GM12801 (cell line): Measurements from ENCODE around the gene TNFAIP2.

Experiments
- TF ChIP-seq, protein P1 (sequence below): IDR thresholded peaks from one replicate; pipeline ENCODE4 v1.5.1; 2011; ENCODE audit warnings: control low read depth; ENCODE audit not compliant: insufficient read length; ENCODE audit errors: extremely low read depth

TNFAIP2 gene

DNA sequence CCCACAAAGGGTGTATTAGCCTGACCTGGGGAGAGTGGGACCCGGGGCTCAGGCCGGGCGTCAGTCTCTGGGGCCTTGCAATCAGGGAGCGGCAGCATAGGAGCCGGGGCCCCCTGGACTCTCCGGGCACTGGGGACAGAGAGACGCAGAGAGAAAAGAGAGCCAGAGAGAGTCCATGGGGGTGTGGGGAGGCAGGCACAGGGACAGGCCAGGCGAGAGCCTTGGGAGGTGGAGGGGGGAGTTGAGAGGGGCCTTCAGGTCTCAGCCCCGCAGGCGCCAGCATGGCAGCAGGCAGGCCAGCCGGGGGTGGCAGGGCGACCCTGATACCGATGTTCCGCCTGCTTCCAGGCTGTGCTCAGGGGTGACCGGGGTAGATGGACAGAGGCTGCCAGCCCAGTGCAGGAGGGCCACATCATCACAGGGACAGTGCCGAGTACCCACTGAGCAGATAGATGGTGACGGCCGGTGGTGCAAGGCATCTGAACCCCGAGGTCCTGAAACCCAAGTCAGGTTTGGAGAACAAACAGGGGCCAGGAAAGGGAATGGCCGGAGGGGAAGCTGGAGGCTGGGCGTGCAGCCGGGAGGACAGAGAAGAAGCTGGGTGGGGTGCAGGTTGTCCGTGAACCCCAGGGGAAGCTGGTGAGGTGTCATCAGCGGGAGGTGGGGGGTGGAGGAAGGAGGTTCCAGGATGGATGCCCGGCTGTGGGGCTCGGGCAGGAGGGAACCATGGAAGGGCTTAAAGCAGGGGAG, 25.8 kb upstream of the TNFAIP2 start:
- TF ChIP-seq, protein P1, sequence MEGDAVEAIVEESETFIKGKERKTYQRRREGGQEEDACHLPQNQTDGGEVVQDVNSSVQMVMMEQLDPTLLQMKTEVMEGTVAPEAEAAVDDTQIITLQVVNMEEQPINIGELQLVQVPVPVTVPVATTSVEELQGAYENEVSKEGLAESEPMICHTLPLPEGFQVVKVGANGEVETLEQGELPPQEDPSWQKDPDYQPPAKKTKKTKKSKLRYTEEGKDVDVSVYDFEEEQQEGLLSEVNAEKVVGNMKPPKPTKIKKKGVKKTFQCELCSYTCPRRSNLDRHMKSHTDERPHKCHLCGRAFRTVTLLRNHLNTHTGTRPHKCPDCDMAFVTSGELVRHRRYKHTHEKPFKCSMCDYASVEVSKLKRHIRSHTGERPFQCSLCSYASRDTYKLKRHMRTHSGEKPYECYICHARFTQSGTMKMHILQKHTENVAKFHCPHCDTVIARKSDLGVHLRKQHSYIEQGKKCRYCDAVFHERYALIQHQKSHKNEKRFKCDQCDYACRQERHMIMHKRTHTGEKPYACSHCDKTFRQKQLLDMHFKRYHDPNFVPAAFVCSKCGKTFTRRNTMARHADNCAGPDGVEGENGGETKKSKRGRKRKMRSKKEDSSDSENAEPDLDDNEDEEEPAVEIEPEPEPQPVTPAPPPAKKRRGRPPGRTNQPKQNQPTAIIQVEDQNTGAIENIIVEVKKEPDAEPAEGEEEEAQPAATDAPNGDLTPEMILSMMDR: no peak

DNA sequence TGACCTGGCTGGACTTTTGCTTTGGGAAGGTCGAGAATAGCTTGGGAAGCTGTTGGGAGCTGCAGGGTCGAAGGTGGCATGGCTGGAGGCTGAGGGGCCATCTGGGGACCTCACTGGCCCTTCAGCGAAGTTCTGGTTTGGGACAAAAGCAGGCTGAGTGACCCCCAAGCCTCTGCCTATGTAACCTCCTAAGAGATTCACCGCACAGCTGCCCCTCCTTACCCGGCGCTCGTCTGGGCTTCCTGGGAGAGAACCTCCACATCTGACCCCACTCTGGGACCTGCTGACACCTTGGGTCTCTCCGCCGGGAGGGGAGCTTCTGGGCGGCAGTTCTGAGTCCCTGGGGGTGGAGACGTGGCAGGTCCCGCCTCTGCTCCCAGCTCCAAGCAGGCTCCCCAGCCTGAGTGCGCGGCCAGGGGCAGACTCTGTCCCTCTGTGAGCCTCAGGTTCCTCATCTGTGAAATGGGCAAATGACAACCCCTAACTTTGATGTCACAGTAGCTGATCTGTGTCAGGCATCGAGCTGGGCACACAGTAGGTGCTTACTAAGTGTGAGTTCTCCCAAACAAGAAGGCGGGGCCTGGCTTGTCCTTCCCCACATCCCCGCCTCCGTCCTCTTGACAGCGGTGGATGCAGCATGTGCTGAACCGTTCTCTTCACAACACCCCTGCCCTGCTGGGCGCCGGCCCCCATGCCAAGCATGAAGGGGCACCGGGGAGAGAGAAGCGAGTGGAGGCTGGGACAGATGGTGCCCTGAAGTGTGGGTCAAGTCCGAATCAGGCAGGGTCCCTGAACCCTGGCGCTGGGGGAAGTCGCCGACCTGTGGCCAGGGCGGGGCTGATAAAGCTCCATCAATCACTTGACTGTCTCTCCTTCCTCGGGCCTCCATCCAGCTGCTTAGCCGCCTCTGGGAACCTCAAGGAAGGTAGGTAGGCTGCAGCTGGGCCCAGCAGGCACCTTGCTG, 25.0 kb upstream of the TNFAIP2 start:
- TF ChIP-seq, protein P1: no peak

DNA sequence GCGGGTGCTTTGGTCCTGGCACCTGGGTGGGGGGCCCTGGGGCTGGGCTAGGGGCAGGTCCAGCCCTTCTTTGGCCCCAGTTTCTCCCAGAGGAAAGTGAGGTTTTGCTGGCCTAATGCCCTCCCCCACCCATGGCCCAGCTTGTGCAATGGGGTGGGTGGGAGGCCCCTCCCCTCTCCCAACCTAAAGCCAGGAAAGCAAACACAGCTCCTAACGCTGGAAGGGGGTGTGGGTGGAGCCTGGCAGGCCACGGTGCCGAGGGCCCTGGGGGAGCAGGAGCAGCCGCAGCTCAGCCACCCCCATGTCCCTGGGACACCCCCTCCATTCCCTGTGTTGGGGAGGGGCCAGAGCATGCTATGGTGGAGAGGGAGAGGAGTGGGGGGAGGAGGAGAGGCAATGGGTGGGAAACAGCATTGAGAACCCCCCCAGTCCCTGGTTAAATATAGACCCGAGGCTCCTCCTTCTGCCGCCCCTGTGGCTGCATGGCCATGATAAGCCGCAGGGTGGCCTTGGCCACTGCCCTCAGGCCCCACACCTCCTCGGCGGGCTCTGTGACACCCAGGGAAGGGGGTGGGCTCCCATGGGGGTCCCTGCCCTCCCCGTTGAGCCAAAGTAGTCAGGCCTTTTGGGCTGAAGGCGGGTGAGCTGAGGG, 24.1 kb upstream of the TNFAIP2 start:
- TF ChIP-seq, protein P1: no peak

DNA sequence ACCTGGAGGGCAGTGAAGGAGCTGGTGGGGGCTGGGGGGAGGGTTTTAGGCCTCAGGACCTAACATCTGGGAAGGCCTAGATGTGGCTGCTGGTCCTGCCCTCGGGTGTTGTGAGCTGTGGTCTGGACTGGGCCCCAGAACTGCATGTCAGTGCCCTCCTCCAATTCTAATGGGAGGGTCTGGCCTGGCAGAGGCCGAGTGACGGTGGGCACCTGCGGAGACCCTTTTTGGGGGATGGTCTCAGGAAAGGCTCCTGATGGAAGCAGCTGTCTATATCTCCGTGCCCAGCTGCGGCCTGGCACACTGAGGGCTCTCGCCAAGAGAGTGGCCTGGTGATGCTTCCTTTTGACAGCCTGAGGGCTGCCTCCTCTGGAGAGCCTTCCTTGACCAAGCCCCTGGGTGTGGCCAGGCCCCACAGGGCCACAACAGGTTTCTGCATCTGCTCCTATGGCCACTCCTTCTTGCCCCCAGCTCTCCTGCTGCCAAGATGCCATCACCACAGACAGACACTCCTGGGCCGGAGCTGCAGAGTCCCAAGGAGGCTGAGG, 23.5 kb upstream of the TNFAIP2 start:
- TF ChIP-seq, protein P1: no peak

DNA sequence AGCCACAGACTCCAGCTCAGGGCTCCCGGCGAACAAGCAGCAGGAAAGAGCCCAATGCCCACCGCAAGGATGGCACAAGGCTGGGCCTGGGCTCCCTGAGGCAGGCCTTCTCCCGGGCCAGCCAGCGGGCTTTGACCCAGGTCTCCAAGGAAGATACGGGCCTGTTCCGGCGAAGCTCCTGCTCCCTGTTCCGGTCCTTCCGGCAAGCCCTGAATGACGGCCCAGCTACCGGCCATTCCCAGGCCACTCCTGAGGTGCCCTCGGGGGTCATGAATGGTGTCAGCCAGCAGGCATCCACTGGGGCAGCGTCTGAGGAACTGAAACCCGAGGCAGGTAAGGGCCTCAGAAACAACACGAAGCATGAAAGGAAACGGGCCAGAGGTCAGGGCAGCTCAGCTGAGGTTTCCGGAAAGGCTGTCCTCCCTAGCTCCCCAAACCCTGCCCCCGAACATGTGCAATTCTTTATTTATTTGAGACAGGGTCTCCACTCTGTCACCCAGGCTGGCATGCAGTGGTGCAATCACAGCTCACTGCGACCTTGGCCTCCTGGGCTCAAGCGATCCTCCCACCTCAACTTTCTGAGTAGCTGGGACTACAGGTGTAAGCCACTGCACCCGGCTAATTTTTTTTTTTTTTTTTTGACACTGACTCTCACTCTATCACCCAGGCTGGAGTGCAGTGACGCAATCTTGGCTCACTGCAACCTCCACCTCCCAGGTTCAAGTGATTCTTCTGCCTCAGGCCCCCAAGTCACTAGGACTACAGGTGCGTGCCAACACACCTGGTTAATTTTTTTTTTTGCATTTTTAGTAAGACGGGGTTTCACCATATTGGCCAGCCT, 22.8 kb upstream of the TNFAIP2 start:
- TF ChIP-seq, protein P1: no peak

DNA sequence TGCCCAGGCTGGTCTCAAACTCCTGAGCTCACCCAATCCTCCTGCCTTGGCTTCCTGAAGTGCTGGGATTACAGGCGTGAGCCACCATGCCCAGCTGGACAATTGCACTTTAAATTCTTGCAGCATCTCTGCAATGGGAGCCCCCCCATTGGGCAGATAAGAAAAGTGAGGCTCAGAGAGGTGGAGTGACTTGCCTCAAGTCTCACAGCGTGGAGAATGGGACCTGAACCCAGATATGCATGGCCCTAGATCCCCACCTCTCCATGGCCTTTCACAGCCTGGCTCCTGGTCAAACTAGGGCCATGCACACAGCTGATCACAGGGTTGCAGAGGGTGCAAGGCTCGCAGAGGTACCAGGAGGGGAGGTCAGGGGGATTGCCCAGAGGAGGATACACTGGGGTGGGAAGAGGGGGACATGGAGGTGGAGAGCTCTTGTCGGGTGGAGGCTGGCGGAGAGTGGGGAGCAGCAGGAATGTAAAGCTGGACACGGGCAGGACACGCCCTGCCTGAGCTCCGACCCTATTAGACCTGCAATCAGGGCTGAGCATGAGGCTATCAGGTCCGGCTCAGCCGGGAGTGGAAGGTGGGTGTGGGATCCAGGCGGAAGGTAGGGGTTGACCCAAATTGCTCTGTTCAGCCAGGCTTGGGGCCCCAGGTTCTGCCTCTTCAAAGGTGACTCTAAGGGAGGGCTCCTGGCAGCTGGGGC, 21.9 kb upstream of the TNFAIP2 start:
- TF ChIP-seq, protein P1: no peak
